ENCODE results near the gene RBM14. TPM values are rescaled to one million over a fixed set of nuclear protein-coding genes. Genes with fewer than 3 reads are reported as not detected.

The RBM14 gene
- polyA plus RNA-seq, 1 donor (not counting 4 experiments of a cell fraction or from before 2014, with no cell fraction given): 16.6 TPM

DNA sequence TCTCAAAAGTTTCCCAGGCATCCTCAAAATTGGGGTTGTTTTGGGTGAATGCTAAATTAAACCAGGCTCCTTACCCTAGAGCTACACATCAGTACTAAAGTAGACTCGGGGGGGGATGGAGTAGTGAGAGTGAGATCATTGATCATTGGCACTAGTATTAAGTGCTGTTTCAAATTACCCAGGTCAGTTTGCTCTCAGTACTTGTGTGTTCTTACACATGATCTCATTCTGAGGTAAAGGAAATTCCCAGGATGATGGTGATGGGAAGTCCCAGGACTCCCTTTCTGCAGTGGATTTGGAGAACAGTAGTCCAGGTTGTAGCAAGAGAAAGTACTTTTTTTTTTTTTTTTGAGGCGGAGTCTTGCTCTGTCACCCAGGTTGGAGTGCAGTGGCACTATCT, 34.6 kb downstream of the RBM14 start:
- peaks cover 21% of the 10 kb centered on the region in 2 experiments for H3K36me3 ChIP-seq (ENCODE audit: control insufficient read depth in 2 of 2, extremely low read depth in 1 of 2, insufficient read depth in 2 of 2, low read length in 2 of 2)

DNA sequence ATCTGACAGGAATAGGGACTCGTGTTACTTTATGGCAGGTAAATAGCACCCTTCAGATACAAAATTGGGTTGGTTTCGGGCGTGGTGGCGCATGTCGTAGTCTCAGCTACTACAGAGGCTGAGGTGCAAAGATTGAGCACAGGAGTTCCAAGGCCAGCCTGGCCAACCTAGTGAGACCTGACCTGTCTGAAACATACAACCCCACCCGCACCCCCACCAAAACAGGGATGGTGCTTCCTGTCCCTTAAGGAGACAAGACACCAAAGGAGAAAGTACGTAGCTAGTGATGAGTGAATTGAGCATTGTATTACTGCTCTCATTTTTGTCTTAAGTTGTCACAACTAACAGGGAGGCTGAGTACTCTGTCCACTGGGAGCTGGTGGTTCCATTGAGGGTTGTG, 36.2 kb downstream of the RBM14 start:
- dilution Hi-C loops (cut with MboI; ENCODE audit: extremely low pct_ligation_motif_present, low sequenced_read_pairs): no loop called here
- Histone ChIP-seq H3K36me3 (ENCODE audit: control insufficient read depth in 2 of 2, extremely low read depth in 1 of 2, insufficient read depth in 2 of 2, low read length in 2 of 2) (peaks cover 7 to 10% of the 10 kb centered on the region in 2 experiments), H2AFZ (ENCODE audit: control insufficient read depth, low read length) (no peak overlapping the region), H3K27ac (ENCODE audit: control insufficient read depth, insufficient read depth, low read length) (no peak overlapping the region), H3K4me3 (ENCODE audit: control insufficient read depth in 2 of 3, extremely low read depth in 1 of 3, insufficient read depth in 2 of 3, low read depth in 1 of 3, low read length in 3 of 3) (no peak overlapping the region), H3K9me1 (ENCODE audit: control insufficient read depth, extremely low read depth, insufficient read depth, low read length) (no peaks in the 10 kb centered on the region), H3K9me3 (ENCODE audit: control insufficient read depth, low read depth, low read length) (no peaks in the 10 kb centered on the region), H3K4me2 (ENCODE audit: control insufficient read depth, extremely low read depth, insufficient read depth, low read depth, low read length) (no peak overlapping the region), H3K9ac (ENCODE audit: control insufficient read depth, extremely low read depth, insufficient read depth, low read length) (no peak overlapping the region), H3K27me3 (ENCODE audit: control insufficient read depth, extremely low read depth, insufficient read depth, low read length) (no peaks in the 10 kb centered on the region), H3K79me2 (ENCODE audit: control insufficient read depth, insufficient read depth, low read length) (peaks cover 35% of the 10 kb centered on the region), H4K20me1 (ENCODE audit: control insufficient read depth, extremely low read depth, insufficient read depth, low read length) (no peaks in the 10 kb centered on the region), H3K4me1 (ENCODE audit: control insufficient read depth, extremely low read depth, insufficient read depth, low read length) (peaks cover 8% of the 10 kb centered on the region)
- TF ChIP-seq EZH2 (IDR thresholded peaks at IDR 0.05; ENCODE audit: low read length): no peak
- TF ChIP-seq, protein P1, sequence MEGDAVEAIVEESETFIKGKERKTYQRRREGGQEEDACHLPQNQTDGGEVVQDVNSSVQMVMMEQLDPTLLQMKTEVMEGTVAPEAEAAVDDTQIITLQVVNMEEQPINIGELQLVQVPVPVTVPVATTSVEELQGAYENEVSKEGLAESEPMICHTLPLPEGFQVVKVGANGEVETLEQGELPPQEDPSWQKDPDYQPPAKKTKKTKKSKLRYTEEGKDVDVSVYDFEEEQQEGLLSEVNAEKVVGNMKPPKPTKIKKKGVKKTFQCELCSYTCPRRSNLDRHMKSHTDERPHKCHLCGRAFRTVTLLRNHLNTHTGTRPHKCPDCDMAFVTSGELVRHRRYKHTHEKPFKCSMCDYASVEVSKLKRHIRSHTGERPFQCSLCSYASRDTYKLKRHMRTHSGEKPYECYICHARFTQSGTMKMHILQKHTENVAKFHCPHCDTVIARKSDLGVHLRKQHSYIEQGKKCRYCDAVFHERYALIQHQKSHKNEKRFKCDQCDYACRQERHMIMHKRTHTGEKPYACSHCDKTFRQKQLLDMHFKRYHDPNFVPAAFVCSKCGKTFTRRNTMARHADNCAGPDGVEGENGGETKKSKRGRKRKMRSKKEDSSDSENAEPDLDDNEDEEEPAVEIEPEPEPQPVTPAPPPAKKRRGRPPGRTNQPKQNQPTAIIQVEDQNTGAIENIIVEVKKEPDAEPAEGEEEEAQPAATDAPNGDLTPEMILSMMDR (optimal IDR thresholded peaks at IDR 0.05 in 1 of 3, IDR thresholded peaks at IDR 0.05 in 1 of 3, conservative IDR thresholded peaks at IDR 0.05 in 1 of 3; ENCODE audit: extremely low read depth in 1 of 3, insufficient read depth in 2 of 3, low read length in 3 of 3): no peak
- FAIRE-seq: no peak
- DNase-seq (ENCODE audit: low read depth, low spot score): no peak

More for the DNA sequence above, 34.6 kb downstream of the RBM14 start:
- H3K9ac ChIP-seq (ENCODE audit: control insufficient read depth, extremely low read depth, insufficient read depth, low read length): no peak overlapping the region
- H3K27me3 ChIP-seq (ENCODE audit: control insufficient read depth, extremely low read depth, insufficient read depth, low read length): no peaks in the 10 kb centered on the region
- H3K4me3 ChIP-seq (ENCODE audit: control insufficient read depth in 2 of 3, extremely low read depth in 1 of 3, insufficient read depth in 2 of 3, low read depth in 1 of 3, low read length in 3 of 3): no peak overlapping the region
- no peak overlapping the region for H3K27ac ChIP-seq (ENCODE audit: control insufficient read depth, insufficient read depth, low read length)
- peaks cover 8% of the 10 kb centered on the region for H3K4me1 ChIP-seq (ENCODE audit: control insufficient read depth, extremely low read depth, insufficient read depth, low read length)
- H4K20me1 ChIP-seq (ENCODE audit: control insufficient read depth, extremely low read depth, insufficient read depth, low read length): peaks cover 11% of the 10 kb centered on the region
- peaks cover 51% of the 10 kb centered on the region for H3K79me2 ChIP-seq (ENCODE audit: control insufficient read depth, insufficient read depth, low read length)
- H2AFZ ChIP-seq (ENCODE audit: control insufficient read depth, low read length): no peak overlapping the region
- no peak overlapping the region for H3K4me2 ChIP-seq (ENCODE audit: control insufficient read depth, extremely low read depth, insufficient read depth, low read depth, low read length)
- no peaks in the 10 kb centered on the region for H3K9me1 ChIP-seq (ENCODE audit: control insufficient read depth, extremely low read depth, insufficient read depth, low read length)
- TF ChIP-seq, protein P1 (optimal IDR thresholded peaks at IDR 0.05 in 1 of 3, IDR thresholded peaks at IDR 0.05 in 1 of 3, conservative IDR thresholded peaks at IDR 0.05 in 1 of 3; ENCODE audit: extremely low read depth in 1 of 3, insufficient read depth in 2 of 3, low read length in 3 of 3): no peak
- TF ChIP-seq EZH2 (IDR thresholded peaks at IDR 0.05; ENCODE audit: low read length): no peak
- FAIRE-seq (no peak), DNase-seq (ENCODE audit: low read depth, low spot score) (no peak)
- no peaks in the 10 kb centered on the region for H3K9me3 ChIP-seq (ENCODE audit: control insufficient read depth, low read depth, low read length)
- dilution Hi-C loops (cut with MboI; ENCODE audit: extremely low pct_ligation_motif_present, low sequenced_read_pairs): no loop called here

All from keratinocyte (primary cell).